ENCODE measurements around the gene RPA1. TPM values are rescaled to one million over a fixed set of nuclear protein-coding genes. Genes with fewer than 3 reads are reported as not detected.
"Not testable (repeated sequence)": the region's sequence is repeated elsewhere in the genome, so short reads cannot be mapped to it uniquely, and the experiment has no call there.

Gene RPA1
- total and polyA plus RNA-seq, 12 donors = 12.9 to 109 (median 23.3) TPM

GRCh38 chr17:1852327-1852726 is 22.5 kb downstream of the RPA1 start:
- Histone ChIP-seq H3K36me3 (replicated peaks in 1 of 2) (peaks cover 0 to 32% of the 10 kb centered on the region in 2 donors), H3K4me1 (replicated peaks in 1 of 2) (no peaks in the 10 kb centered on the region), H3K4me3 (no peak overlapping the region), H3K9me3 (replicated peaks in 1 of 3) (no peaks in the 10 kb centered on the region), H3K27me3 (no peaks in the 10 kb centered on the region), H3K27ac (peak overlapping the region in 1 of 5 donors; percentile 20)
- intact Hi-C loops (cut with DNase I) = no loop called here
- no peak for TF ChIP-seq CTCF (IDR thresholded peaks at IDR 0.05)
- no peak for TF ChIP-seq POLR2A (IDR thresholded peaks at IDR 0.05)
- 61 to 71% (median 67%) methylated on average over 6 of the region's 6 CpGs for WGBS, 4 donors
- DNase-seq = no peak

- TF ChIP-seq POLR2A (IDR thresholded peaks at IDR 0.05) = no peak
- TF ChIP-seq CTCF (IDR thresholded peaks at IDR 0.05) = no peak
- peaks cover 0 to 28% of the 10 kb centered on the region in 2 donors for H3K36me3 ChIP-seq (replicated peaks in 1 of 2)
- 90 to 93% (median 91%) methylated on average over 3 of the region's 3 CpGs for WGBS, 4 donors
Observed at GRCh38 chr17:1853698-1854097, 23.9 kb downstream of the RPA1 start.

GRCh38 chr17:1856462-1856861 is 26.7 kb downstream of the RPA1 start:
- H3K27ac ChIP-seq; H3K27me3 ChIP-seq; H3K9me3 ChIP-seq (replicated peaks in 1 of 3); H3K4me1 ChIP-seq (replicated peaks in 1 of 2); intact Hi-C loops (cut with DNase I); DNase-seq; H3K4me3 ChIP-seq: not testable (repeated sequence)
- peaks cover 0 to 25% of the 10 kb centered on the region in 2 donors for H3K36me3 ChIP-seq (replicated peaks in 1 of 2)
- WGBS, 4 donors = 94 to 99% (median 97%) methylated on average over 8 of the region's 8 CpGs

More at GRCh38 chr17:1853698-1854097, 23.9 kb downstream of the RPA1 start:
- H3K27me3 ChIP-seq = no peaks in the 10 kb centered on the region
- no peaks in the 10 kb centered on the region for H3K9me3 ChIP-seq (replicated peaks in 1 of 3)
- intact Hi-C loops (cut with DNase I) = no loop called here
- H3K27ac ChIP-seq = no peak overlapping the region
- H3K4me3 ChIP-seq = no peak overlapping the region
- H3K4me1 ChIP-seq (replicated peaks in 1 of 2) = no peaks in the 10 kb centered on the region
- DNase-seq = no peak

GRCh38 chr17:1860978-1861377 is 31.2 kb downstream of the RPA1 start:
- Histone ChIP-seq H3K27ac (peak overlapping the region in 1 of 5 donors; percentile 57), H3K9me3 (replicated peaks in 1 of 3) (no peaks in the 10 kb centered on the region), H3K27me3 (no peaks in the 10 kb centered on the region), H3K4me3 (no peak overlapping the region), H3K36me3 (replicated peaks in 1 of 2) (peaks cover 0 to 3% of the 10 kb centered on the region in 2 donors), H3K4me1 (replicated peaks in 1 of 2) (no peaks in the 10 kb centered on the region)
- no peak for TF ChIP-seq POLR2A (IDR thresholded peaks at IDR 0.05)
- no peak for TF ChIP-seq CTCF (IDR thresholded peaks at IDR 0.05)
- no peak for DNase-seq
- WGBS, 4 donors = 82 to 93% (median 86%) methylated on average over 11 of the region's 11 CpGs
- intact Hi-C loops (cut with DNase I) = loop anchor here in 1 of 2 donors (10.0 kb wide), 1 partner anchor 126 kb away; no protein-coding TSS in a partner anchor

- no peak for DNase-seq
- Histone ChIP-seq H3K27me3 (no peaks in the 10 kb centered on the region), H3K4me1 (replicated peaks in 1 of 2) (no peaks in the 10 kb centered on the region), H3K9me3 (replicated peaks in 1 of 3) (no peaks in the 10 kb centered on the region), H3K4me3 (no peak overlapping the region), H3K27ac (no peak overlapping the region), H3K36me3 (replicated peaks in 1 of 2) (peaks cover 0 to 3% of the 10 kb centered on the region in 2 donors)
- 83 to 91% (median 88%) methylated on average over 16 of the region's 16 CpGs for WGBS, 4 donors
- intact Hi-C loops (cut with DNase I) = loop anchor here in 1 of 2 donors (10.0 kb wide), 1 partner anchor 127 kb away; no protein-coding TSS in a partner anchor
- TF ChIP-seq POLR2A (IDR thresholded peaks at IDR 0.05) = no peak
- no peak for TF ChIP-seq CTCF (IDR thresholded peaks at IDR 0.05)
Observed at GRCh38 chr17:1861391-1862010, 31.7 kb downstream of the RPA1 start.
